Uterus (tissue), 4 donors: ENCODE measurements around the gene CLIC3. TPM values are rescaled to one million over a fixed set of nuclear protein-coding genes. Genes with fewer than 3 reads are reported as not detected.

Experiments
- DNase-seq, 2 donors: peaks; one replicate each; pipeline ENCODE4 v3.0.0-alpha.2; 2019 to 2020
- H3K27ac ChIP-seq, 2 donors: fragments of 200-600 bp; sonication (generic); 1 replicate in 1 of 2; 2 replicates in 1 of 2; pipeline ENCODE4 v1.5.1; 2016 to 2018
- H3K27me3 ChIP-seq, 2 donors: fragments of 200-600 bp; sonication (generic); one replicate each; pipeline ENCODE4 v1.5.1; 2018 to 2019; ENCODE audit warnings: control low read depth in 1 of 2
- H3K36me3 ChIP-seq, 2 donors: fragments of 200-600 bp; sonication (generic); one replicate each; pipeline ENCODE4 v1.5.1; 2019; ENCODE audit warnings: control low read depth in 1 of 2
- H3K4me1 ChIP-seq, 2 donors: fragments of 200-600 bp; sonication (generic); one replicate each; pipeline ENCODE4 v1.5.1; 2018 to 2019; ENCODE audit warnings: control low read depth in 1 of 2
- H3K4me3 ChIP-seq, 2 donors: fragments of 200-600 bp; sonication (generic); 1 replicate in 1 of 2; 2 replicates in 1 of 2; pipeline ENCODE4 v1.5.1; 2018 to 2019; ENCODE audit warnings: mild to moderate bottlenecking in 1 of 2
- H3K9me3 ChIP-seq, 2 donors: fragments of 200-600 bp; sonication (generic); one replicate each; pipeline ENCODE4 v1.5.1; 2019; ENCODE audit warnings: control low read depth in 1 of 2
- CTCF ChIP-seq, 4 experiments: fragments of 200-600 bp in 2 of 4; fragments of 450-650 bp in 2 of 4; sonication (generic) in 2 of 4; IDR thresholded peaks; one replicate each; pipeline ENCODE4 v1.5.1; 2016 to 2019; ENCODE audit warnings: antibody characterized with exemption in 4 of 4, mild to moderate bottlenecking in 2 of 4, moderate library complexity in 1 of 4
- POLR2A ChIP-seq, 2 donors: fragments of 450-650 bp; IDR thresholded peaks; one replicate each; pipeline ENCODE4 v1.6.1; 2016; ENCODE audit warnings: antibody characterized with exemption in 2 of 2, mild to moderate bottlenecking in 1 of 2, moderate library complexity in 1 of 2
- intact Hi-C: fragments of 100-400 bp; cut with DNase I; formaldehyde crosslinking; loops from one replicate; pipeline ENCODE4 v1.15.1; 2023; ENCODE audit warnings: low total_unique reads
- total RNA-seq, 4 donors: library from RNA; depleted of rRNA in 3 of 4; stranded (reverse); fragments of >200 nt in 3 of 4; gene quantifications; one replicate each; pipeline versions ENCODE4 v1.1.0 to v1.2.4, GENCODE V29; 2014 to 2023
- donor health status: DM: yes; HTN: yes; CAD: no.

The CLIC3 gene
- total RNA-seq, 4 donors from 2014 or later = 1.5 TPM; not detected in 2

GRCh38 chr9:136958898-136959850 is 37.2 kb downstream of the CLIC3 start:
- intact Hi-C loops = no loop called here

DNA sequence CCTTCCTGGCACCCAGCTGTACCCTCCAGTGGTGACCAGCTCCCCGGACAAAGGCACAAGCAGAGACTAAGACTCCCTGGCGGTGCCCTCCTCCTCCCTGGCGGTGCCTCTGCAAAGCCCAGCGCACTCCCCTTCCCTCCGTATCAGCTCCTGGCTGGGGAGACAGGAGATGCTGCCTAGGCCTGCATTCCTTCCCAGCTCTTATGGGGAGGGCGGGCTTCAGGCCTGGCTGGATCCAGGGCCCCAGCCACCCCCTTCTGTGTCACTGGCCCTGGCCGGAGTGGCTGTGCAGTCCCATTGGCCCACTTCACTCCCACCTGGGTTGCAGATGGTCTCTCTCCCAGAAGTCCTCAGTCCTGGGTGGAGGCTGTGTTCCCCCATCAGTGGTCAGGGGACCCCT is 37.9 kb downstream of the CLIC3 start:
- intact Hi-C loops = no loop called here
- DNase-seq = no peak
- no peaks in the 10 kb centered on the region for H3K27me3 ChIP-seq
- H3K4me3 ChIP-seq = no peak overlapping the region
- H3K27ac ChIP-seq = no peak overlapping the region
- no peaks in the 10 kb centered on the region for H3K36me3 ChIP-seq
- no peaks in the 10 kb centered on the region for H3K4me1 ChIP-seq
- no peak for TF ChIP-seq CTCF (IDR thresholded peaks at IDR 0.05)
- no peak for TF ChIP-seq POLR2A (IDR thresholded peaks at IDR 0.05)
- no peaks in the 10 kb centered on the region for H3K9me3 ChIP-seq

More at GRCh38 chr9:136958898-136959850, 37.2 kb downstream of the CLIC3 start:
- Histone ChIP-seq H3K27ac (no peak overlapping the region), H3K4me3 (no peak overlapping the region), H3K36me3 (no peaks in the 10 kb centered on the region), H3K4me1 (no peaks in the 10 kb centered on the region), H3K27me3 (no peaks in the 10 kb centered on the region), H3K9me3 (no peaks in the 10 kb centered on the region)
- no peak for TF ChIP-seq CTCF (IDR thresholded peaks at IDR 0.05)
- no peak for TF ChIP-seq POLR2A (IDR thresholded peaks at IDR 0.05)
- DNase-seq = no peak

- DNase-seq = no peak
- Histone ChIP-seq H3K4me1 (no peaks in the 10 kb centered on the region), H3K27ac (no peak overlapping the region), H3K36me3 (no peaks in the 10 kb centered on the region), H3K4me3 (no peak overlapping the region), H3K27me3 (no peaks in the 10 kb centered on the region), H3K9me3 (no peaks in the 10 kb centered on the region)
- intact Hi-C loops = no loop called here
- TF ChIP-seq CTCF (IDR thresholded peaks at IDR 0.05) = no peak
- no peak for TF ChIP-seq POLR2A (IDR thresholded peaks at IDR 0.05)
These were observed 38.5 kb downstream of the CLIC3 start for GRCh38 chr9:136957901-136958300.

- Histone ChIP-seq H3K4me1 (no peaks in the 10 kb centered on the region), H3K36me3 (no peaks in the 10 kb centered on the region), H3K9me3 (no peaks in the 10 kb centered on the region), H3K27me3 (no peaks in the 10 kb centered on the region), H3K27ac (no peak overlapping the region), H3K4me3 (no peak overlapping the region)
- no peak for DNase-seq
- intact Hi-C loops = no loop called here
- TF ChIP-seq POLR2A (IDR thresholded peaks at IDR 0.05) (no peak), CTCF (IDR thresholded peaks at IDR 0.05) (no peak)
These were observed 38.9 kb downstream of the CLIC3 start for GRCh38 chr9:136957461-136957860.

GRCh38 chr9:136956604-136957003 is 39.8 kb downstream of the CLIC3 start:
- Histone ChIP-seq H3K9me3 (no peaks in the 10 kb centered on the region), H3K27ac (no peak overlapping the region), H3K36me3 (no peaks in the 10 kb centered on the region), H3K4me3 (no peak overlapping the region), H3K4me1 (no peaks in the 10 kb centered on the region), H3K27me3 (no peaks in the 10 kb centered on the region)
- TF ChIP-seq CTCF (IDR thresholded peaks at IDR 0.05) = no peak
- no peak for TF ChIP-seq POLR2A (IDR thresholded peaks at IDR 0.05)
- intact Hi-C loops = no loop called here
- DNase-seq = no peak
